Lower lobe of right lung (tissue), 2 donors: ENCODE results near the gene PPP1R36. TPM values are rescaled to one million over a fixed set of nuclear protein-coding genes. Genes with fewer than 3 reads are reported as not detected.

ENCODE experiments used
- ATAC-seq, 2 donors: fragments of 200-7000 bp; cut with Tn5 transposase; one replicate each; pipeline ENCODE4 v1.9.1; 2020 to 2022; ENCODE audit warnings: mild to moderate bottlenecking in 2 of 2, moderate library complexity in 2 of 2
- DNase-seq: peaks from one replicate; pipeline ENCODE4 v3.0.0-alpha.2; 2020
- H3K27ac ChIP-seq: fragments of 200-600 bp; one replicate; pipeline ENCODE4 v1.8.0; 2022
- H3K27me3 ChIP-seq: fragments of 200-600 bp; one replicate; pipeline ENCODE4 v1.8.0; 2022; ENCODE audit warnings: low read depth
- H3K36me3 ChIP-seq: fragments of 200-600 bp; one replicate; pipeline ENCODE4 v1.8.0; 2022; ENCODE audit warnings: mild to moderate bottlenecking
- H3K4me1 ChIP-seq: fragments of 200-600 bp; one replicate; pipeline ENCODE4 v1.8.0; 2022
- H3K4me3 ChIP-seq: fragments of 200-600 bp; one replicate; pipeline ENCODE4 v1.8.0; 2022; ENCODE audit warnings: mild to moderate bottlenecking
- H3K9me3 ChIP-seq: fragments of 200-600 bp; one replicate; pipeline ENCODE4 v1.8.0; 2022
- CTCF ChIP-seq: fragments of 200-600 bp; IDR thresholded peaks from one replicate; pipeline ENCODE4 v1.8.0; 2022; ENCODE audit warnings: antibody characterized with exemption, mild to moderate bottlenecking
- intact Hi-C: fragments of 100-400 bp; cut with DNase I; formaldehyde crosslinking; loops from one replicate; pipeline ENCODE4 v1.11.0; 2022
- total RNA-seq: library from RNA; stranded (reverse); fragmentation: NEBNext Ultra II Directional; extraction: Animal tissue kit (Norgen Biotek cat#: 25700); gene quantifications from one replicate; pipeline ENCODE4 v1.2.1, GENCODE V29; 2021
- donor health status: DM: no; HTN: yes; CAD: no; lungs with severe emphysema.

The PPP1R36 gene
- total RNA-seq, 1 donor from 2014 or later: 0.97 TPM

GRCh38 chr14:64507376-64508156 is 42.2 kb upstream of the PPP1R36 start:
- intact Hi-C loops: no loop called here
- H3K27ac ChIP-seq: no peak overlapping the region
- H3K9me3 ChIP-seq: no peaks in the 10 kb centered on the region
- H3K27me3 ChIP-seq: no peaks in the 10 kb centered on the region
- H3K36me3 ChIP-seq: no peaks in the 10 kb centered on the region
- peaks cover 66% of the 10 kb centered on the region for H3K4me1 ChIP-seq
- no peak for TF ChIP-seq CTCF
- no peak for ATAC-seq
- no peak for DNase-seq
- no peak overlapping the region for H3K4me3 ChIP-seq

- ATAC-seq: no peak
- no peaks in the 10 kb centered on the region for H3K36me3 ChIP-seq
- no peak overlapping the region for H3K27ac ChIP-seq
Observed at GRCh38 chr14:64508215-64508776, 41.5 kb upstream of the PPP1R36 start.

GRCh38 chr14:64509036-64509435 is 40.7 kb upstream of the PPP1R36 start:
- DNase-seq: no peak
- Histone ChIP-seq H3K27ac (no peak overlapping the region), H3K36me3 (no peaks in the 10 kb centered on the region), H3K9me3 (no peaks in the 10 kb centered on the region), H3K4me1 (peaks cover 69% of the 10 kb centered on the region), H3K27me3 (no peaks in the 10 kb centered on the region), H3K4me3 (no peak overlapping the region)
- TF ChIP-seq CTCF: no peak
- no peak for ATAC-seq
- intact Hi-C loops: no loop called here

More at GRCh38 chr14:64508215-64508776, 41.5 kb upstream of the PPP1R36 start:
- Histone ChIP-seq H3K4me3 (no peak overlapping the region), H3K4me1 (peaks cover 67% of the 10 kb centered on the region), H3K9me3 (no peaks in the 10 kb centered on the region), H3K27me3 (no peaks in the 10 kb centered on the region)
- no peak for DNase-seq
- intact Hi-C loops: no loop called here
- no peak for TF ChIP-seq CTCF

GRCh38 chr14:64510825-64511671 is 38.7 kb upstream of the PPP1R36 start:
- Histone ChIP-seq H3K27me3 (no peaks in the 10 kb centered on the region), H3K36me3 (no peaks in the 10 kb centered on the region), H3K4me3 (no peak overlapping the region), H3K4me1 (peaks cover 74% of the 10 kb centered on the region), H3K27ac (no peak overlapping the region), H3K9me3 (no peaks in the 10 kb centered on the region)
- TF ChIP-seq CTCF: peak; percentile 89
- DNase-seq (no peak), ATAC-seq (peak; percentile 81 to 87)
- intact Hi-C loops: no loop called here

GRCh38 chr14:64513271-64513670 is 36.5 kb upstream of the PPP1R36 start:
- Histone ChIP-seq H3K36me3 (no peaks in the 10 kb centered on the region), H3K27ac (no peak overlapping the region), H3K27me3 (no peaks in the 10 kb centered on the region), H3K4me3 (no peak overlapping the region), H3K4me1 (peaks cover 61% of the 10 kb centered on the region), H3K9me3 (no peaks in the 10 kb centered on the region)
- intact Hi-C loops: no loop called here
- TF ChIP-seq CTCF: no peak
- ATAC-seq (no peak), DNase-seq (no peak)
